K562 (cell line): ENCODE measurements around the gene WFIKKN2. TPM values are rescaled to one million over a fixed set of nuclear protein-coding genes. Genes with fewer than 3 reads are reported as not detected.

ENCODE experiments used
- ATAC-seq: fragments of 200-7000 bp; cut with Tn5 transposase; 3 replicates; pipeline ENCODE4 v1.9.1; 2020; ENCODE audit warnings: moderate library complexity
- BruUV-seq: library from RNA; stranded (reverse); fragments of 400-500 nt; replicated peaks from 2 replicates; lab custom pipeline; 2021; lab: Mats Ljungman, UMichigan
- CTCF ChIA-PET: fragments of 300-600 bp; formaldehyde crosslinking; extraction: SDS; loops from one replicate; lab custom pipeline; 2021; ENCODE audit warnings: low intra/inter-chr PET ratio; lab: Yijun Ruan, JAX
- POLR2A ChIA-PET: fragments of 300-600, 350-650 bp; sonication (Branson Sonifier 250); formaldehyde crosslinking; extraction: SDS; loops from one replicate; lab custom pipeline; 2021; ENCODE audit warnings: antibody characterized with exemption, inconsistent platforms; lab: Yijun Ruan, JAX
- DNase-seq, 4 experiments: peaks; one replicate each; pipeline versions ENCODE4 v3.0.0 to v3.0.0-alpha.2; 2011 to 2018; ENCODE audit warnings: low spot score in 3 of 4, mixed read lengths in 3 of 4; ENCODE audit errors: extremely low read depth in 1 of 4
- FAIRE-seq: peaks from 2 replicates; lab custom pipeline; 2011; peaks lifted over from hg19 to GRCh38; lab: Jason Lieb, UNC
- H2AFZ ChIP-seq: 2 replicates; pipeline ENCODE4 v1.6.0; 2011; ENCODE audit warnings: low read depth, low read length, control low read depth, inconsistent platforms
- H3K27ac ChIP-seq: fragments of 200-600 bp; 3 replicates; pipeline ENCODE4 v1.8.0; 2011; ENCODE audit warnings: low read depth, mild to moderate bottlenecking, control low read depth, inconsistent platforms, low read length, moderate library complexity, mixed read lengths; ENCODE audit errors: extremely low read depth
- H3K27me3 ChIP-seq, 2 experiments: fragments of 300-600 bp in 1 of 2; 2 replicates in 1 of 2; 3 replicates in 1 of 2; pipeline versions ENCODE4 v1.6.0 to v1.8.0; 2011; ENCODE audit warnings: inconsistent platforms in 2 of 2, low read length in 2 of 2, mild to moderate bottlenecking in 1 of 2, mixed read lengths in 1 of 2, moderate library complexity in 1 of 2; ENCODE audit not compliant: control insufficient read depth in 2 of 2, insufficient read depth in 2 of 2
- H3K36me3 ChIP-seq: fragments of 300-600 bp; 3 replicates; pipeline ENCODE4 v1.8.0; 2011; ENCODE audit warnings: mild to moderate bottlenecking, low read length, inconsistent platforms; ENCODE audit not compliant: control insufficient read depth, insufficient read depth
- H3K4me1 ChIP-seq, 2 experiments: fragments of 200-600 bp in 1 of 2; replicated peaks in 1 of 2; 2 replicates in 1 of 2; 3 replicates in 1 of 2; pipeline versions ENCODE4 v1.5.1 to v1.8.0; 2011; ENCODE audit warnings: inconsistent platforms in 2 of 2, low read length in 2 of 2, mild to moderate bottlenecking in 1 of 2, mixed read lengths in 1 of 2, moderate library complexity in 1 of 2; ENCODE audit not compliant: control insufficient read depth in 2 of 2, insufficient read depth in 2 of 2
- H3K4me2 ChIP-seq: 2 replicates; pipeline ENCODE4 v1.6.1; 2011; ENCODE audit warnings: low read length, control low read depth, inconsistent platforms, mixed read lengths; ENCODE audit not compliant: insufficient read depth
- H3K4me3 ChIP-seq: fragments of 200-600 bp; sonication (generic), shearing (Covaris generic); 2 replicates; pipeline ENCODE4 v1.5.1; 2016; ENCODE audit warnings: control low read depth, inconsistent platforms
- H3K79me2 ChIP-seq: fragments of 200-600 bp; 3 replicates; pipeline ENCODE4 v1.8.0; 2011; ENCODE audit warnings: low read length, inconsistent platforms; ENCODE audit not compliant: control insufficient read depth, insufficient read depth
- H3K9ac ChIP-seq, 2 experiments: 2 replicates each; pipeline versions ENCODE4 v1.6.0 to v1.6.1; 2011; ENCODE audit warnings: low read depth in 2 of 2, low read length in 2 of 2, control low read depth in 1 of 2, inconsistent platforms in 1 of 2, mild to moderate bottlenecking in 1 of 2, mixed read lengths in 1 of 2; ENCODE audit not compliant: insufficient read depth in 1 of 2
- H3K9me1 ChIP-seq: one replicate; pipeline ENCODE4 v1.6.0; 2011; ENCODE audit warnings: inconsistent platforms, mild to moderate bottlenecking, low read length, moderate library complexity; ENCODE audit not compliant: control insufficient read depth, insufficient read depth
- H3K9me3 ChIP-seq: replicated peaks from 2 replicates; pipeline ENCODE4 v1.5.1; 2011; ENCODE audit warnings: low read depth, low read length, inconsistent platforms; ENCODE audit not compliant: control insufficient read depth, insufficient read depth
- H4K20me1 ChIP-seq: replicated peaks from 2 replicates; pipeline ENCODE4 v1.6.1; 2011; ENCODE audit warnings: low read length, inconsistent platforms, mixed read lengths; ENCODE audit not compliant: control insufficient read depth, insufficient read depth
- CEBPB ChIP-seq: fragments of 450-650 bp; IDR thresholded peaks from 2 replicates; pipeline ENCODE4 v1.6.1; 2016; ENCODE audit warnings: missing genetic modification characterization, missing compliant biosample characterization
- DPF2 ChIP-seq: fragments of 450-650 bp; IDR thresholded peaks from 2 replicates; pipeline ENCODE4 v1.6.1; 2016
- MAFK ChIP-seq: IDR thresholded peaks from 2 replicates; pipeline ENCODE4 v1.6.1; 2011; ENCODE audit warnings: low read length, improper control_type of control experiment
- NONO ChIP-seq, 2 experiments: fragments of 200-400 bp in 1 of 2; fragments of 450-650 bp in 1 of 2; formaldehyde crosslinking in 1 of 2; IDR thresholded peaks; 2 replicates each; pipeline ENCODE4 v1.6.1; 2017; ENCODE audit warnings: low read depth in 2 of 2, mild to moderate bottlenecking in 2 of 2, moderate library complexity in 2 of 2, low read length in 1 of 2
- PHF8 ChIP-seq: fragments of 200-600 bp; sonication (generic); IDR thresholded peaks from 2 replicates; pipeline ENCODE4 v1.6.1; 2012; ENCODE audit warnings: mixed run types, mild to moderate bottlenecking, inconsistent platforms, low read length, moderate library complexity, borderline replicate concordance
- POLR3A ChIP-seq: IDR thresholded peaks from 2 replicates; pipeline ENCODE4 v1.6.1; 2011; ENCODE audit warnings: borderline replicate concordance, mild to moderate bottlenecking, moderate library complexity; ENCODE audit not compliant: insufficient read length, insufficient read depth; ENCODE audit errors: extremely low read depth
- RBFOX2 ChIP-seq: fragments of 200-400 bp; formaldehyde crosslinking; IDR thresholded peaks from 2 replicates; pipeline ENCODE4 v1.6.1; 2017; ENCODE audit warnings: low read depth, mild to moderate bottlenecking, low read length, moderate library complexity
- RFX1 ChIP-seq: fragments of 450-650 bp; IDR thresholded peaks from 2 replicates; pipeline ENCODE4 v1.6.1; 2016; ENCODE audit warnings: mild to moderate bottlenecking, moderate library complexity
- TOE1 ChIP-seq, 2 experiments: fragments of 450-650 bp in 1 of 2; sonication (generic) in 1 of 2; formaldehyde crosslinking in 1 of 2; IDR thresholded peaks; 2 replicates each; pipeline versions ENCODE4 v1.7.1 to v1.8.0; 2016 to 2022; ENCODE audit warnings: borderline replicate concordance in 2 of 2, mild to moderate bottlenecking in 2 of 2, antibody characterized with exemption in 1 of 2, inconsistent platforms in 1 of 2, low read depth in 1 of 2, missing genetic modification reagents in 1 of 2, moderate library complexity in 1 of 2
- ZFX ChIP-seq: sonication (generic); formaldehyde crosslinking; IDR thresholded peaks from 2 replicates; pipeline ENCODE4 v1.8.0; 2022; ENCODE audit warnings: mild to moderate bottlenecking, missing genetic modification reagents, moderate library complexity
- ZNF431 ChIP-seq: sonication (generic); formaldehyde crosslinking; IDR thresholded peaks from 2 replicates; pipeline ENCODE4 v1.8.0; 2022; ENCODE audit warnings: mild to moderate bottlenecking, missing genetic modification reagents
- WGBS: fragments of 100-300 bp; shearing (Covaris generic); methylation state at CpG from one replicate; pipeline ENCODE4 v1.1.6; 2016; ENCODE audit warnings: low coverage, mixed read lengths; ENCODE audit not compliant: insufficient coverage; ENCODE audit errors: missing lambda C conversion rate; 5-methylcytosine and 5-hydroxymethylcytosine counted together
- in situ Hi-C: fragments of 300-500 bp; cut with MboI; formaldehyde crosslinking; loops from 4 replicates; pipeline ENCODE4 v1.15.0; 2018; ENCODE audit warnings: inconsistent platforms, mixed read lengths
- intact Hi-C: fragments of 100-400 bp; cut with micrococcal nuclease; formaldehyde crosslinking; loops from 2 replicates; pipeline ENCODE4 v1.14.2; 2022
- polyA plus RNA-seq, 8 experiments: library from polyadenylated mRNA; depleted of rRNA in 4 of 8; stranded (reverse) in 5 of 8; unstranded in 3 of 8; fragments of >200 nt; fragmentation: Nextera tagmentation in 2 of 8; fragmentation: Illumina TruSeq in 1 of 8; extraction: Ambion mirVana in 2 of 8; extraction: Trizol in 1 of 8; gene quantifications; 2 replicates each; pipeline versions ENCODE4 v1.2.1 to v1.2.3, GENCODE V29; 2011 to 2014; ENCODE audit warnings: inconsistent platforms in 1 of 8, missing spikeins in 1 of 8
- total RNA-seq, 7 experiments: library from RNA; depleted of rRNA in 6 of 7; stranded (reverse); fragments of >200 nt in 6 of 7; fragmentation: Illumina TruSeq in 2 of 7; extraction: Trizol in 2 of 7; gene quantifications; 2 replicates each; pipeline versions ENCODE4 v1.2.1 to v1.2.3, GENCODE V29; 2011 to 2021; ENCODE audit warnings: low replicate concordance in 1 of 7
- TF ChIP-seq, protein P1 (sequence below): fragments of 250-450 bp; sonication (Bioruptor Pico); IDR thresholded peaks from 2 replicates; pipeline ENCODE4 v1.4.0; 2020; ENCODE audit warnings: mild to moderate bottlenecking, moderate library complexity
- TF ChIP-seq, protein P2 (sequence below), 2 experiments: fragments of 450-650 bp; IDR thresholded peaks; 2 replicates each; pipeline ENCODE4 v1.6.1; 2016
- TF ChIP-seq, protein P3 (sequence below): fragments of 250-450 bp; sonication (Bioruptor Pico); IDR thresholded peaks from 2 replicates; pipeline ENCODE4 v1.5.0; 2020; ENCODE audit warnings: mild to moderate bottlenecking

The WFIKKN2 gene
- total and polyA plus RNA-seq, 9 of the 15 experiments (the other 6 are each of a cell fraction or from before 2014, with no cell fraction given), result 0.07 TPM; not detected in 8

DNA sequence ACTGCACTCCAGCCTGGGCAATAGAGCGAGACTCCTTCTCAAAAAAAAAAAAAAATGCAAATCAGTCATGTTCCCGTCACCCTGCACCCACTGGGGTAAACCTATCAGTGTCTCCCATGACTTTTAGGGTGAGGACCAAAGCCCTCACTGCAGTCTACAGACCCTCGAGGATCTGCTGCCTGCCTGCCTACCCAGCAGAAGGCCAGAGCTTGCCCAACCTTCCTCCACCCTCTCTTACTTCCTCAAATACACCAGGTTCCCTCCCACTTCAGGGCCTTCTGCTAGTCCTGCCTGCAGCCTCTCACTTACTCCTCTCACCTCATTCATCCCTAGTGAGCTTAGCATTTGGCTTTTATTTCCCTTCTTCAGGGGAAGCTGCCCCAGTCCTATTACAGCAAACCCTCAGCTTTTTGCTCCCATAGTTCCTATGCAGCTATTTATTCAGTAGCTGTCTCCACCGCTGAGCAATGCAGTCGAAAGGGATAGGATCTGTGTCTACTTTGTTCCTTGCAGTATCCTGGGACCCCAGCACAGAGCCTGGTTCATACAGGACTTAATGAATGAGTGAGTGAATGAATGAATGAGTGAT, 48.6 kb downstream of the WFIKKN2 start:
- peak overlapping the region; percentile 17 to 53; a peak in 1 of 4 replicates for H3K9ac ChIP-seq
- peak overlapping the region; percentile 77 for H2AFZ ChIP-seq
- H3K27ac ChIP-seq, result peak overlapping the region; percentile 44
- no peaks in the 10 kb centered on the region for H3K27me3 ChIP-seq
- in situ Hi-C loops (no loop called here), intact Hi-C loops (no loop called here)
- whole genome bisulfite sequencing, result 23% methylated on average over 5 of the region's 5 CpGs
- peak; percentile 71 for ATAC-seq
- H3K9me3 ChIP-seq, result peaks cover 3% of the 10 kb centered on the region
- peak overlapping the region; percentile 68 for H3K4me2 ChIP-seq
- no peaks in the 10 kb centered on the region for H3K9me1 ChIP-seq
- no peaks in the 10 kb centered on the region for H4K20me1 ChIP-seq
- BruUV-seq, result no TSS peak
- no peaks in the 10 kb centered on the region for H3K36me3 ChIP-seq
- FAIRE-seq, result peak; percentile 54
- ChIA-PET POLR2A (interaction anchor here (0.7 to 3.1 kb wide), 7 partner anchors 10 to 282 kb away, joined by 3 to 48 read pairs (median 5); partner anchors contain the start of gene TOB1), CTCF (no interaction called here)
- H3K4me1 ChIP-seq, result peaks cover 19 to 23% of the 10 kb centered on the region in 2 experiments; a peak in 4 of 5 replicates
- DNase-seq, result peak in 1 of 4 experiments; percentile 43
- H3K79me2 ChIP-seq, result no peaks in the 10 kb centered on the region
- no peak overlapping the region for H3K4me3 ChIP-seq
- TF ChIP-seq, protein P1, sequence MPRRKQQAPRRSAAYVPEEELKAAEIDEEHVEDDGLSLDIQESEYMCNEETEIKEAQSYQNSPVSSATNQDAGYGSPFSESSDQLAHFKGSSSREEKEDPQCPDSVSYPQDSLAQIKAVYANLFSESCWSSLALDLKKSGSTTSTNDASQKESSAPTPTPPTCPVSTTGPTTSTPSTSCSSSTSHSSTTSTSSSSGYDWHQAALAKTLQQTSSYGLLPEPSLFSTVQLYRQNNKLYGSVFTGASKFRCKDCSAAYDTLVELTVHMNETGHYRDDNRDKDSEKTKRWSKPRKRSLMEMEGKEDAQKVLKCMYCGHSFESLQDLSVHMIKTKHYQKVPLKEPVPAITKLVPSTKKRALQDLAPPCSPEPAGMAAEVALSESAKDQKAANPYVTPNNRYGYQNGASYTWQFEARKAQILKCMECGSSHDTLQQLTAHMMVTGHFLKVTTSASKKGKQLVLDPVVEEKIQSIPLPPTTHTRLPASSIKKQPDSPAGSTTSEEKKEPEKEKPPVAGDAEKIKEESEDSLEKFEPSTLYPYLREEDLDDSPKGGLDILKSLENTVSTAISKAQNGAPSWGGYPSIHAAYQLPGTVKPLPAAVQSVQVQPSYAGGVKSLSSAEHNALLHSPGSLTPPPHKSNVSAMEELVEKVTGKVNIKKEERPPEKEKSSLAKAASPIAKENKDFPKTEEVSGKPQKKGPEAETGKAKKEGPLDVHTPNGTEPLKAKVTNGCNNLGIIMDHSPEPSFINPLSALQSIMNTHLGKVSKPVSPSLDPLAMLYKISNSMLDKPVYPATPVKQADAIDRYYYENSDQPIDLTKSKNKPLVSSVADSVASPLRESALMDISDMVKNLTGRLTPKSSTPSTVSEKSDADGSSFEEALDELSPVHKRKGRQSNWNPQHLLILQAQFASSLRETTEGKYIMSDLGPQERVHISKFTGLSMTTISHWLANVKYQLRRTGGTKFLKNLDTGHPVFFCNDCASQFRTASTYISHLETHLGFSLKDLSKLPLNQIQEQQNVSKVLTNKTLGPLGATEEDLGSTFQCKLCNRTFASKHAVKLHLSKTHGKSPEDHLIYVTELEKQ, result no peak
- TF ChIP-seq DPF2, result no peak
- TF ChIP-seq POLR3A, result no peak
- TF ChIP-seq CEBPB (tag), result peak; percentile 56
- TF ChIP-seq, protein P2, sequence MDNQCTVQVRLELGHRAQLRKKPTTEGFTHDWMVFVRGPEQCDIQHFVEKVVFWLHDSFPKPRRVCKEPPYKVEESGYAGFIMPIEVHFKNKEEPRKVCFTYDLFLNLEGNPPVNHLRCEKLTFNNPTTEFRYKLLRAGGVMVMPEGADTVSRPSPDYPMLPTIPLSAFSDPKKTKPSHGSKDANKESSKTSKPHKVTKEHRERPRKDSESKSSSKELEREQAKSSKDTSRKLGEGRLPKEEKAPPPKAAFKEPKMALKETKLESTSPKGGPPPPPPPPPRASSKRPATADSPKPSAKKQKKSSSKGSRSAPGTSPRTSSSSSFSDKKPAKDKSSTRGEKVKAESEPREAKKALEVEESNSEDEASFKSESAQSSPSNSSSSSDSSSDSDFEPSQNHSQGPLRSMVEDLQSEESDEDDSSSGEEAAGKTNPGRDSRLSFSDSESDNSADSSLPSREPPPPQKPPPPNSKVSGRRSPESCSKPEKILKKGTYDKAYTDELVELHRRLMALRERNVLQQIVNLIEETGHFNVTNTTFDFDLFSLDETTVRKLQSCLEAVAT (IDR thresholded peaks at IDR 0.05), result peak in 1 of 2 experiments; percentile 39; a peak in 1 of 4 replicates
- TF ChIP-seq, protein P3, sequence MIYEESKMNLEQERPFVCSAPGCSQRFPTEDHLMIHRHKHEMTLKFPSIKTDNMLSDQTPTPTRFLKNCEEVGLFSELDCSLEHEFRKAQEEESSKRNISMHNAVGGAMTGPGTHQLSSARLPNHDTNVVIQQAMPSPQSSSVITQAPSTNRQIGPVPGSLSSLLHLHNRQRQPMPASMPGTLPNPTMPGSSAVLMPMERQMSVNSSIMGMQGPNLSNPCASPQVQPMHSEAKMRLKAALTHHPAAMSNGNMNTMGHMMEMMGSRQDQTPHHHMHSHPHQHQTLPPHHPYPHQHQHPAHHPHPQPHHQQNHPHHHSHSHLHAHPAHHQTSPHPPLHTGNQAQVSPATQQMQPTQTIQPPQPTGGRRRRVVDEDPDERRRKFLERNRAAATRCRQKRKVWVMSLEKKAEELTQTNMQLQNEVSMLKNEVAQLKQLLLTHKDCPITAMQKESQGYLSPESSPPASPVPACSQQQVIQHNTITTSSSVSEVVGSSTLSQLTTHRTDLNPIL (CRISPR knock-in tag), result 0 out of 2 replicates have a peak, but pooled peaks have one; percentile 21
- no peak for TF ChIP-seq NONO (IDR thresholded peaks at IDR 0.05; ENCODE audit: low read depth in 2 of 2, low read length in 1 of 2)
- TF ChIP-seq TOE1 (IDR thresholded peaks at IDR 0.05; ENCODE audit: borderline replicate concordance), result no peak
- TF ChIP-seq TOE1 (CRISPR knock-in tag; IDR thresholded peaks at IDR 0.05; ENCODE audit: borderline replicate concordance, low read depth), result 0 out of 2 replicates have a peak, but pooled peaks have one; percentile 63
- TF ChIP-seq PHF8, result peak; percentile 18; the same call in 1 of the 2 replicates
- no peak for TF ChIP-seq RBFOX2
- peak; percentile 50; the same call in 1 of the 2 replicates for TF ChIP-seq ZFX (CRISPR knock-in tag)
- no peak for TF ChIP-seq ZNF431
- TF ChIP-seq MAFK, result no peak
- TF ChIP-seq RFX1, result no peak
